Right forelimb (tissue), 1 donor: ENCODE data around the gene NCF4.

ENCODE experiments used
- DNase-seq: peaks from one replicate; pipeline ENCODE4 v3.0.0-alpha.2; 2018

The NCF4 gene

DNA sequence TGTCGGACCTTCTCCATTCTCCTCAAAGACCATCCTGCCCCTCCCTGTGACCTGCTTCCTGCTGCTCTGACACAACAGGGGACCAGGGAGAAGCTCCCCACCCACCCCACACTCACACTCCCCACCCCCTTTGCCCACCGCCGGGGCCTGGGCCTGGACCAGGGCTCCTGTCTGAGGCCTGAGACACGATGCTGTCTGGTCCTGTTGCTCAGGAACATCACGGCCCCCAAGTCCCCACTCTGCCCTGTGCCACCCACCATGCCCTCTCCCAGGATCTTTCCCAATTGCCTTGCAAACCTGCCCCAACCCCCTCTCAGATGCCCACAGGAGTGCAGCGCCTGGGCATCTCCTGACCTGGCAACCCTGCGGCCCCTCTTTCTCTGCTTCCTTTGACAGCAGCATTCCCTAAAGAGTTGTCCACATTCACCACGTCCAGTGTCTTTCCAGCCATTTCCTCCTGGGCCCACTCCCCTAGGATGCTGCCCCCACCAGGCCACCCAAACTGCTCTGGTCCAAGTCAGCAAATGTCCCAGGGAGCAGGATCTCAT is 63.4 kb downstream of the NCF4 start:
- DNase-seq, result no peak

DNA sequence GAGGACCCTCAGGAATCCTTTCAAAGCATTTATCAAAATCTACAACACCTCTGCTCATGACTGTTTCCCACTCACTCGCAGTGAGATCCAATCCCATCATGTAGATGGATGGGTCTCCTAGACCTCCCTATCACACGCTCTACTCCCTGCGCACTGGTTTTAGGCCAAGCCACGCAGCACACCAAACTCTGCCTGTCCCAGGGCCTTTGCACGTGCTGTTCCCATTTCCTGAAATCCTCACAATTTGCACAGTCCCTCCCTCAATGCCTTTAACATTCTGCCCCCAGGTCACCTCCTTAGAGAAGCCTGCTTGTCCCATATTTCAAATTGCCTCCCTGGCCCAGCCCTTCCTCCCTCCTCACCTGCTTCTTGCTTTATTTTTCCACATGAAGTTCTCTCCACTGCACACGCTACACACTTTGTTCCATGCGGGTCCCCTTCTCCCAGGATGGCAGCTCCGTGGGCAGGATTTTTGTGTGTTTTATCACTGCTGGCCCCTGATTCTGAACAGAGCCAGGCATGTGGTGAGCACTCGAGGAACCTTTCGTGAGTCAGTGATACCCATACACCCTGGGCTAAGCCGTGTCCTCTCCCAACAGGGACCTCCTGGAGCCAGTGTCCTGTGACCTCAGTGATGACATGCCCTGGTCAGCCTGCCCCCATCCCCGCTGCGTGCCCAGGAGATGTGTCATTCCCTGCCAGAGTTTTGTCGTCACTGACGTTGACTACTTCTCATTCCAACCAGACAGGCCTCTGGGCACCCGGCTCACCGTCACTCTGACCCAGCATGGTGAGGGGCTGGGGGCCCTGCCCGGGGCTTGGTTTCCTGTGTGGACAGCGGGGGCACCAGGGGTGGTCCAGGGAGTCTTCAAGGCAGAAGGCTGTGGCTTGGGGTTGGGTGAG is 64.8 kb downstream of the NCF4 start:
- no peak for DNase-seq

DNA sequence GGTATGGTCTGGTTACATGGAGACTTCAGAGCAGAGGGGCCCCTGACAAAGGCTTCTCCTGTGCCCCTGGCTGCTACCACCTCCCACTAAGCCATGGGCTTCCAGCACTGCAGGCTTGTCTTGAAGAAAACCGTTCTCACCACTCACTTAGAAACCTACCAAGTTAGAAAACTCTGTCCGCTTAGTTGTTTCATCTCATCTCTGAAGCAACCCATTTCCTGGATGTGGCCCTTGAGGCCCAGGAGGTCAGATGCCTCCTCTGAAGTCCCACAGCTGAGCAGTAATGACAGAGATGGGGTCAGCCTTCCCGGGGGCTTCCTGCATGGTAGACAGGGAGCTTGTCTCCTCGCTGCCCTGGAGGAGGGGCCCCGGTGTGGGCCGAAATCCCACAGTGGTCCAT is 65.5 kb downstream of the NCF4 start:
- no peak for DNase-seq

DNA sequence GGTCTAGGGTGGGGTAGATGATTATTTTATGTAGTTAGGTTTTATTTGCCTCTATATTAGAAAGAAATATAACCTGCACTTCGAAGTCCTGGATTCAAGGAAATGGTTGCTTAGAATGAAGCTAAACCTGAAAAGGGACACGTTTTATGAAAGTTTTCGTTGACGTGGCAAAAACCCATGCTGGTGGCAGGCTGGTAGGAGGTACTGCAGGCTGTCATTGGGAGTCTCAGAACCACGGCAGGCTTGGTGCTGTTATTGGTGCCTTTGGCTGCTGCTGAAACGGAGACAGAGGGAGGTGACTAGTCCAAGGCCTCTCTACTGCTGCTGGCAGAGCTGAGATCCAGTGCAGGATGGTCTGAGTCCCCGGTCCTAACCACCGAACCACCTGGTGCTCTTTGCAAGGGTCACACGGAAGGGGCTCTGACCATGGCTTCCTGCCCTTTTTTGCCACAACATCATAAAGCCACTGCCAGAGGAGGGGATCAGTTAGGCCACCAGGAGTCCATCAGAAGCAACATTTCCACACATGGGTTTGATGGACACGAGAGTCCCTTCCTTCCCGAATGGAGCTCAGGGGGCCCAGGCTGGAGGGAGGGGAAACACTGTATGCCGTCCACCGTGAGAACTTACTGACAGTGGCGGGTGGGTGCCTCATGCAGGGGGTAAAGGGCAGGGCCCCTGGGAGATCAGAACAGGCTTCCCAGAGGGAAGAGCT is 66.1 kb downstream of the NCF4 start:
- no peak for DNase-seq
